Osteoblast (primary cell): ENCODE measurements around the gene ONECUT2. TPM values are rescaled to one million over a fixed set of nuclear protein-coding genes. Genes with fewer than 3 reads are reported as not detected.
"Not testable (repeated sequence)": the region's sequence is repeated elsewhere in the genome, so short reads cannot be mapped to it uniquely, and the experiment has no call there.

Experiments used
- DNase-seq: peaks from one replicate; pipeline ENCODE4 v3.0.0; 2011; ENCODE audit warnings: low spot score, mixed read lengths; ENCODE audit not compliant: insufficient read length; ENCODE audit errors: missing footprints
- H2AFZ ChIP-seq: 2 replicates; pipeline ENCODE4 v1.6.0; 2011; ENCODE audit warnings: mild to moderate bottlenecking, low read length
- H3K27ac ChIP-seq: 2 replicates; pipeline ENCODE4 v1.5.1; 2011; ENCODE audit warnings: mild to moderate bottlenecking, low read depth, low read length, moderate library complexity
- H3K27me3 ChIP-seq: 2 replicates; pipeline ENCODE4 v1.6.0; 2012; ENCODE audit warnings: mild to moderate bottlenecking, control low read depth, inconsistent platforms, low read length, moderate library complexity; ENCODE audit not compliant: insufficient read depth
- H3K36me3 ChIP-seq: 2 replicates; pipeline ENCODE4 v1.5.1; 2011; ENCODE audit warnings: mild to moderate bottlenecking, low read length, control low read depth, moderate library complexity; ENCODE audit not compliant: insufficient read depth
- H3K4me1 ChIP-seq: 2 replicates; pipeline ENCODE4 v1.5.1; 2011; ENCODE audit warnings: mild to moderate bottlenecking, low read length, control low read depth, moderate library complexity; ENCODE audit not compliant: insufficient read depth
- H3K4me2 ChIP-seq: 2 replicates; pipeline ENCODE4 v1.6.0; 2011; ENCODE audit warnings: mild to moderate bottlenecking, low read length; ENCODE audit not compliant: insufficient read depth
- H3K4me3 ChIP-seq: fragments of 200-600 bp; sonication (generic); 3 replicates; pipeline ENCODE4 v1.5.1; 2012; ENCODE audit warnings: mild to moderate bottlenecking, low read length, inconsistent platforms; ENCODE audit not compliant: insufficient read depth
- H3K79me2 ChIP-seq: 2 replicates; pipeline ENCODE4 v1.6.0; 2012; ENCODE audit warnings: mild to moderate bottlenecking, low read length, control low read depth, inconsistent platforms; ENCODE audit not compliant: insufficient read depth
- H3K9me3 ChIP-seq: 2 replicates; pipeline ENCODE4 v1.5.1; 2011; ENCODE audit warnings: low read depth, low read length, control low read depth
- H4K20me1 ChIP-seq: 2 replicates; pipeline ENCODE4 v1.6.0; 2012; ENCODE audit warnings: mild to moderate bottlenecking, low read length, control low read depth; ENCODE audit not compliant: insufficient read depth
- CTCF ChIP-seq: IDR thresholded peaks from 2 replicates; pipeline ENCODE4 v1.5.1; 2011; ENCODE audit warnings: mild to moderate bottlenecking, low read depth, low read length, moderate library complexity; ENCODE audit errors: extremely low read depth
- total RNA-seq: library from RNA; depleted of rRNA; stranded (reverse); fragments of >200 nt; gene quantifications from 2 replicates; pipeline ENCODE4 v1.2.3, GENCODE V29; 2012

Gene ONECUT2
- total RNA-seq, 1 donor: under 0.01 TPM

DNA sequence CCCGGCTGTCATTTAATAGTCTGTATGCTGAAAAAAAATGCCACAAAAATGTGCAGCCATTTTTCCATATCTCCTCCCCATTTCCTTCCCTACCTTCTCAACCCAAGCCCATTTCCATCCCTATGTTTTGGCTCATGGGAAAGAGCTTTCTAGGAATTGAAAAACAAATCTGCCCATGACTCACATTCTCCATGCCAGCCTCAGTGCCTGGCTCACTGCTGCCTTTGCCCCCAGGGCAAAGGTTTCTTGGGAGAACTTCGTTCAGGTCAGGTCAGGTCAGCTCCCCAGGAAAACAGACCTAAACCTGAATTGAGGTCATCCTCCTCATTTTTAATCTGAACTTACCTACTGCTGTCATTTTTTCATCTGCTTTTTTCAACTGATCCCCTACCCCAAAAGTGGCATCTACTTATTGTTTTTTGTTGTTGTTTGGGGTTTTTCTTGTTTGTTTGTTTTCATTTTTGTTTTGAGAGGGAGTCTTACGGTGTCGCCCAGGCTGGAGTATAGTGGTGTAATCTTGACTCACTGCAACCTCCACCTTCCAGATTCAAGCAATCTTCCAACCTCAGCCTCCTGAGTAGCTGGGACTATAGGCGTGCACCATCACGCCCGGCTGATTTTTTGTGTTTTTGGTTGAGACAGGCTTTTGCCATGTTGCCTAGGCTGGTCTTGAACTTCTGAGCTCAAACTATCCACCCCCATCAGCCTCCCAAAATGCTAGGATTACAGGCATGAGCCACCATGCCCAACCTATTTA is 84.7 kb downstream of the ONECUT2 start:
- Histone ChIP-seq H3K36me3 (no peaks in the 10 kb centered on the region), H4K20me1 (no peaks in the 10 kb centered on the region), H3K79me2 (no peaks in the 10 kb centered on the region), H3K27ac (no peak overlapping the region), H2AFZ (no peak overlapping the region), H3K9me3 (no peaks in the 10 kb centered on the region), H3K4me3 (no peak overlapping the region), H3K27me3 (peaks cover 4% of the 10 kb centered on the region), H3K4me1 (no peaks in the 10 kb centered on the region), H3K4me2 (no peak overlapping the region)
- no peak for TF ChIP-seq CTCF
- DNase-seq: no peak

- H3K27ac ChIP-seq, H3K79me2 ChIP-seq, H3K4me2 ChIP-seq, H3K4me3 ChIP-seq, H3K4me1 ChIP-seq, H4K20me1 ChIP-seq, H3K9me3 ChIP-seq, H2AFZ ChIP-seq, DNase-seq, H3K36me3 ChIP-seq, H3K27me3 ChIP-seq: not testable (repeated sequence)
These were observed 87.2 kb downstream of the ONECUT2 start for GRCh38 chr18:57522348-57522747.

DNA sequence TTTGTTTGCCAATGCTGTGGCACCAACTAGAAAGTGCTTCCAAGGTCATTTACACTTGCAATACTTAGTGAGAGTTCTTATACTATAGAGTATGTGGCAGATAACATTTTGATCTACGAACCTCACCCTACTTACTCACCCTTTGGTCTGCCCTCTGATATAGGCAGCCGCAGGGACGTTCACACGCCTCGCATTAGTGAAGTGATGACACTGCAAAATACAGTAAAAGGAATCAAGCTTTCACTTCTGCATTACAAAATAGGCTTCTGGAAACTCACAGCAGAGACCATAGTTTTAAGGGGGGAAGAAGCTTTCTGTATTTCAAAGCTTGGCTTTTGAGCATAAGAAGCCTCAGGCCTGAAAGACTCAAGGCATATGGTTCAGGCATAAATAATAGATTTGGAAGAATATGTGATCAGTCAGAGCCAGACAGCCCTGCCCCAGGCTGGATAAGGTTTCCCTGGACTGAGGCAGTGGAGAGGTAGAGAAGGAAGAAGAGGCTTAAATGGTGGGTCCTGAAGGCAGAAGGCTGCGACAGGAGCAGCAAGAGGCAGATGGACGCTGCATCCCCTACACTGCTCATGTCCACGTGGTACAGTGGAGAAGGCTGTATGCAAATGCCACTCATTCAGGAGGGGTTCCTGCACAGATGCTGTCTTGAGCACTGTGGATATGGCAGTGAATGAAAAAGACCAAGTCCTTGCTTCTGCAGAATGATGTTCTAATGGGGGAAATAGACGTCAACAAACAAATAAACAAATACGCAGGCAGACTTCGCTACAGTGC is 88.2 kb downstream of the ONECUT2 start:
- Histone ChIP-seq H3K27ac (no peak overlapping the region), H4K20me1 (no peaks in the 10 kb centered on the region), H2AFZ (no peak overlapping the region), H3K4me1 (no peaks in the 10 kb centered on the region), H3K27me3 (peaks cover 4% of the 10 kb centered on the region), H3K4me3 (no peak overlapping the region), H3K4me2 (no peak overlapping the region), H3K9me3 (no peaks in the 10 kb centered on the region), H3K36me3 (no peaks in the 10 kb centered on the region), H3K79me2 (no peaks in the 10 kb centered on the region)
- no peak for TF ChIP-seq CTCF
- no peak for DNase-seq

DNA sequence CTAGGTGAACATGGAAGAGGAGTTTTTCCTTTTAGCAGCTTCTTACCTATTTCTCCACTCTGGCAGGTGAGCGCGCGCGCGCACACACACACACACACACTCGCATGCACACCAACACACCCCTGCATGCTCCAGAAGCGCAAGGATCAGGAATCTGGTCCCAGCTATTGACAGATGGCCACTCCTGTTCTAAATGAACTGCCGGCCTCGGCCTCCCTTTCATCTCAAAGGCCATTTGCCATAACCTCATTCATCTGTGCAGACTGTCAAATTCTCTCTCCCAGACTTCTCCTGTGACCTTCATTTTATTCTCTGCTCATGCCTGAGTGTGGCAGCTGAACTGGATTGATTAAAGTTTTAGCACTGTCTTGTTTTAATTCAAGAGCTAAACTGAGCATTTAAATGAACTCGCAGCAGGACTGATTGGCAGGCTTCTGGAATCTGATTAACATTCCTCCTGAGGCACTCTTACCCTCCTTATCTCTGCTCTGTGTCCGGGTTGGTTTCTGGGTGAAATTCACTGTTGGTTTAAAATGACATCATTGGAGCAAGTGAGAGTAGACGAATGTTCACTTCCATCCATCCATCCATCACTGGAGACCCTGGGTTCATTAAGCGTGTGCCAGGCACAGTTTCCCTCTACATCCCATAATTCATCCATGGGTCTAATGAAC is 92.5 kb downstream of the ONECUT2 start:
- DNase-seq: no peak
- no peaks in the 10 kb centered on the region for H3K36me3 ChIP-seq
- H3K4me3 ChIP-seq: no peak overlapping the region
- H3K27ac ChIP-seq: no peak overlapping the region
- no peaks in the 10 kb centered on the region for H4K20me1 ChIP-seq
- no peak overlapping the region for H2AFZ ChIP-seq
- no peaks in the 10 kb centered on the region for H3K9me3 ChIP-seq
- no peaks in the 10 kb centered on the region for H3K27me3 ChIP-seq
- TF ChIP-seq CTCF: no peak
- no peaks in the 10 kb centered on the region for H3K79me2 ChIP-seq
- no peak overlapping the region for H3K4me2 ChIP-seq
- no peaks in the 10 kb centered on the region for H3K4me1 ChIP-seq
